ENCODE data around the gene CDC14B. TPM values are rescaled to one million over a fixed set of nuclear protein-coding genes. Genes with fewer than 3 reads are reported as not detected.

Gene CDC14B
- total RNA-seq, 5 donors from 2014 or later (not counting 1 experiment from before 2014, with no cell fraction given), result 4.8 to 11.9 (median 7.2) TPM

GRCh38 chr9:96663506-96664120 lies 44.0 kb upstream of the CDC14B start:
- CTCF ChIA-PET, result interaction anchor here in 1 of 2 donors (0.6 kb wide), 1 partner anchor 343 kb away, joined by 4 read pairs; no protein-coding TSS in a partner anchor
- H3K36me3 Mint-ChIP-seq, result no peaks in the 10 kb centered on the region
- WGBS (ENCODE audit: insufficient coverage), result 99% methylated on average over 9 of the region's 20 CpGs
- H3K27ac Mint-ChIP-seq, result no peak overlapping the region
- H3K36me3 ChIP-seq (ENCODE audit: control insufficient read depth in 2 of 2, extremely low read depth in 1 of 2, insufficient read depth in 1 of 2, low read length in 1 of 2), result no peaks in the 10 kb centered on the region
- no peaks in the 10 kb centered on the region for H3K9me3 Mint-ChIP-seq
- no peak overlapping the region for H3K27ac ChIP-seq (ENCODE audit: low read length)
- H3K4me3 ChIP-seq (ENCODE audit: control insufficient read depth in 1 of 2, extremely low read depth in 1 of 2, low read length in 1 of 2), result no peak overlapping the region
- POLR2A ChIA-PET, result interaction anchor here in 1 of 2 donors (0.6 kb wide), 1 partner anchor 14 kb away, joined by 3 read pairs; no protein-coding TSS in a partner anchor
- H3K27me3 ChIP-seq (replicated peaks in 1 of 2; ENCODE audit: control insufficient read depth in 2 of 2, extremely low read depth in 1 of 2, insufficient read depth in 2 of 2, low read length in 1 of 2), result peaks cover 0 to 8% of the 10 kb centered on the region in 2 experiments
- ATAC-seq (replicated peaks in 1 of 4) (no peak), DNase-seq (no peak)
- no peak overlapping the region for H3K4me3 Mint-ChIP-seq
- no peaks in the 10 kb centered on the region for H3K4me1 Mint-ChIP-seq
- no peaks in the 10 kb centered on the region for H3K4me1 ChIP-seq (ENCODE audit: control insufficient read depth in 1 of 2, extremely low read depth in 1 of 2, insufficient read depth in 2 of 2, low read length in 2 of 2)
- no peaks in the 10 kb centered on the region for H3K9me3 ChIP-seq
- H3K27me3 Mint-ChIP-seq, result peaks cover 0 to 16% of the 10 kb centered on the region in 2 donors

DNA sequence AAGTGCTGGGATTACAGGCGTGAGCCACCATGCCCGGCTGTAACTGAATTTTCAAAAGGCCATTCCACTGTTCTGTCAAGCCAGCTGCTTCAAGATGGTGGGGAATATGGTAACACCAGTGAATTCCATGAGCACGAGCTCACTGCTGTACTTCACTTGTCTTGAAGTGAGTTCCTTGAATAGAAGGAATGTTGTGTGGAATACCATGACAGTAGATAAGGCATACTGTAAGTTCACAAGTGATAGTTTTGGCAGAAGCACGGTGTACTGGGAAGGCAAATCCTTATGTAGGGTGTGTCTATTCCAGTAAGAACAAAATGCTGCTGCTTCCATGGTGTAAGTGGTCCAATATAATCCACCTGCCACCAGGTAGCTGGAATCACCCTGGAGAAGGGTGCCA lies 42.1 kb upstream of the CDC14B start:
- Mint-ChIP-seq H3K4me3 (no peak overlapping the region), H3K27me3 (peaks cover 0 to 16% of the 10 kb centered on the region in 2 donors), H3K9me3 (no peaks in the 10 kb centered on the region), H3K4me1 (peaks cover 2 to 6% (median 5%) of the 10 kb centered on the region in 3 donors), H3K27ac (no peak overlapping the region), H3K36me3 (no peaks in the 10 kb centered on the region)
- H3K27me3 ChIP-seq (replicated peaks in 1 of 2; ENCODE audit: control insufficient read depth in 2 of 2, extremely low read depth in 1 of 2, insufficient read depth in 2 of 2, low read length in 1 of 2), result peaks cover 4 to 5% of the 10 kb centered on the region in 2 experiments
- no peaks in the 10 kb centered on the region for H3K9me3 ChIP-seq
- ATAC-seq (replicated peaks in 1 of 4), result no peak
- H3K4me1 ChIP-seq (ENCODE audit: control insufficient read depth in 1 of 2, extremely low read depth in 1 of 2, insufficient read depth in 2 of 2, low read length in 2 of 2), result no peaks in the 10 kb centered on the region
- WGBS (ENCODE audit: insufficient coverage), result 87% methylated on average over 3 of the region's 4 CpGs
- ChIA-PET POLR2A (no interaction called here), CTCF (no interaction called here)
- no peak overlapping the region for H3K4me3 ChIP-seq (ENCODE audit: control insufficient read depth in 1 of 2, extremely low read depth in 1 of 2, low read length in 1 of 2)
- H3K36me3 ChIP-seq (ENCODE audit: control insufficient read depth in 2 of 2, extremely low read depth in 1 of 2, insufficient read depth in 1 of 2, low read length in 1 of 2), result no peaks in the 10 kb centered on the region
- no peak for DNase-seq
- H3K27ac ChIP-seq (ENCODE audit: low read length), result no peak overlapping the region

DNA sequence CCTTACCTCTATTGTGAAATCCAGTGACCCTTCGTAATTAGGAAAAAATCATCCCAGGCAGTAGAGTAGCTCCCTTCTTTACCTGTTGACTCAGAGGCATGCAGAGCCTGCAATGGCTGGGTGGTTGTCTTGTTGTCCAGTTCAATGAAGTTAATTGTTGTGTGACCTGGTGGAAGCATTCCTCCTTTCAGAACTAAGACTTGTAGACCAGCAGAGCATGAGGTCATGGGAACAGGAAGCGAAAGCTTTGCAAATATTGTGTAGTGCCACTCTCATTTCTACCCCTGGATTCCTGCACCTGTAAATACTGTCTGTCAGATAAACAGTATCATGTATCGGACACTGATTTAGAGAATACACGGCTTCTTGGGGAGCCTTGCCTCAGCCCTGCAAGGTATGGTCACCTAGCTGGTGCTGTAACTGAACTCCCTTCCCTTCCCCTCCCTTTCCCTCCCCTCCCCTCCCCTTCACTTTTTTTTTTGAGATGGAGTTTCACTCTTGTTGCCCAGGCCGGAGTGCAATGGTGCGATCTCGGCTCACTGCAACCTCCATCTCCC lies 41.1 kb upstream of the CDC14B start:
- no peaks in the 10 kb centered on the region for H3K36me3 ChIP-seq (ENCODE audit: control insufficient read depth in 2 of 2, extremely low read depth in 1 of 2, insufficient read depth in 1 of 2, low read length in 1 of 2)
- H3K36me3 Mint-ChIP-seq, result no peaks in the 10 kb centered on the region
- H3K27ac ChIP-seq (ENCODE audit: low read length), result no peak overlapping the region
- no peaks in the 10 kb centered on the region for H3K9me3 Mint-ChIP-seq
- DNase-seq, result no peak
- H3K27me3 Mint-ChIP-seq, result peaks cover 0 to 13% of the 10 kb centered on the region in 2 donors
- peaks cover 9 to 10% (median 9%) of the 10 kb centered on the region in 3 donors for H3K4me1 Mint-ChIP-seq
- 94% methylated on average over 4 of the region's 7 CpGs for WGBS (ENCODE audit: insufficient coverage)
- H3K27me3 ChIP-seq (replicated peaks in 1 of 2; ENCODE audit: control insufficient read depth in 2 of 2, extremely low read depth in 1 of 2, insufficient read depth in 2 of 2, low read length in 1 of 2), result peaks cover 4 to 5% of the 10 kb centered on the region in 2 experiments
- H3K9me3 ChIP-seq, result no peaks in the 10 kb centered on the region
- H3K4me1 ChIP-seq (ENCODE audit: control insufficient read depth in 1 of 2, extremely low read depth in 1 of 2, insufficient read depth in 2 of 2, low read length in 2 of 2), result peaks cover under 1 to 7% of the 10 kb centered on the region in 2 experiments
- no peak overlapping the region for H3K4me3 Mint-ChIP-seq
- CTCF ChIA-PET, result no interaction called here
- POLR2A ChIA-PET, result interaction anchor here in 1 of 2 donors (0.7 kb wide), 1 partner anchor 83 kb away, joined by 3 read pairs; no protein-coding TSS in a partner anchor
- ATAC-seq (replicated peaks in 1 of 4), result no peak
- no peak overlapping the region for H3K27ac Mint-ChIP-seq
- no peak overlapping the region for H3K4me3 ChIP-seq (ENCODE audit: control insufficient read depth in 1 of 2, extremely low read depth in 1 of 2, low read length in 1 of 2)

DNA sequence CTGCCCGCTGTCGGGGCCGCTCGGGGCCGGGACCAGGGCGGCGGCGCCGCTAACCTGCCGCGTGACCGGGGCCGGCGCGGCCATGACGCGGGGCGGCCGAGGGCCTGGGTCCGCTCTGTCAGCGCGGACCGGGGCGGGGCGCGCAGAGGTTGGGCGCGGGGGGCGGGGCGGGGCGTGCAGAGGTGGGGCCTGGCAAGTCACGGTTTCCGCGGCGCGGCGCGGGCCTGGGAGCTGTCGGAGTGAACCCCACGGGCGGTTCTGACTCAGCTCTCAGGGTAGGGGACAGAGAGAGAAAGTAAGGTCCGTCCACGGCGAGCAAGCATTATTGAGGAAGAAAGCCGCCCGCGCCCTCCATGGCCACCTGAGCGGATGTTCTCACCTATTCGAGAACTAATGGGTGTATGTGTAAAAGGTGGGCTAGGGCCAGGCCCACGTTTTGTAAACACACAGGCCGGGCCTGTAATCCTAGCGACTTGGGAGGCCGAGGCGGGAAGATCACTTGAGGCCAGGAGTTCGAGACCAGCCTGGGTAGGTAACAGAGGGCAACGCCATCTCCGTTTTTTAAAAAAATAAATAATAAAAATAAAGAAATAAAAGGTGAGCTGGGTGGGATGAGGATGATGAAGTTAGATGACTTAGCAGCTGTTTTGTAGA lies 35.7 kb upstream of the CDC14B start, which contains the start of gene PRXL2C:
TSS of gene PRXL2C (minus strand) at position 120 of the 654 bp plus-strand sequence. CDS start at position 84, 36 bp downstream.
- Mint-ChIP-seq H3K27me3 (no peaks in the 10 kb centered on the region), H3K27ac (peak within 1 kb of the TSS; percentile 90 to 94), H3K9me3 (no peaks in the 10 kb centered on the region), H3K36me3 (no peaks in the 10 kb centered on the region), H3K4me3 (peak within 1 kb of the TSS; percentile 91 to 96 (median 93)), H3K4me1 (peaks cover 25 to 32% (median 32%) of the 10 kb centered on the region in 3 donors)
- Histone ChIP-seq H3K4me1 (ENCODE audit: control insufficient read depth in 1 of 2, extremely low read depth in 1 of 2, insufficient read depth in 2 of 2, low read length in 2 of 2) (peaks cover 5 to 21% of the 10 kb centered on the region in 2 experiments), H3K4me3 (ENCODE audit: control insufficient read depth in 1 of 2, extremely low read depth in 1 of 2, low read length in 1 of 2) (peak within 1 kb of the TSS; percentile 70 to 82), H3K27me3 (replicated peaks in 1 of 2; ENCODE audit: control insufficient read depth in 2 of 2, extremely low read depth in 1 of 2, insufficient read depth in 2 of 2, low read length in 1 of 2) (peaks cover 0 to 4% of the 10 kb centered on the region in 2 experiments), H3K36me3 (ENCODE audit: control insufficient read depth in 2 of 2, extremely low read depth in 1 of 2, insufficient read depth in 1 of 2, low read length in 1 of 2) (peaks cover 0 to 8% of the 10 kb centered on the region in 2 donors), H3K9me3 (no peaks in the 10 kb centered on the region), H3K27ac (ENCODE audit: low read length) (peak within 1 kb of the TSS; percentile 85)
- CTCF ChIA-PET, result interaction anchor here in 1 of 2 donors (0.9 kb wide), 1 partner anchor 329 kb away, joined by 4 read pairs; no protein-coding TSS in a partner anchor
- ATAC-seq (replicated peaks in 1 of 4), result peak; percentile 69 to 90 (median 87)
- under 1% methylated on average over 36 of the region's 57 CpGs for WGBS (ENCODE audit: insufficient coverage)
- DNase-seq, result peak; percentile 55 to 85 (median 74)
- POLR2A ChIA-PET, result interaction anchor here in 1 of 2 donors (0.6 to 1.5 kb wide), 5 partner anchors 11 to 978 kb away, joined by 3 to 5 read pairs (median 3); partner anchors contain the start of genes NCBP1 and TSTD2

DNA sequence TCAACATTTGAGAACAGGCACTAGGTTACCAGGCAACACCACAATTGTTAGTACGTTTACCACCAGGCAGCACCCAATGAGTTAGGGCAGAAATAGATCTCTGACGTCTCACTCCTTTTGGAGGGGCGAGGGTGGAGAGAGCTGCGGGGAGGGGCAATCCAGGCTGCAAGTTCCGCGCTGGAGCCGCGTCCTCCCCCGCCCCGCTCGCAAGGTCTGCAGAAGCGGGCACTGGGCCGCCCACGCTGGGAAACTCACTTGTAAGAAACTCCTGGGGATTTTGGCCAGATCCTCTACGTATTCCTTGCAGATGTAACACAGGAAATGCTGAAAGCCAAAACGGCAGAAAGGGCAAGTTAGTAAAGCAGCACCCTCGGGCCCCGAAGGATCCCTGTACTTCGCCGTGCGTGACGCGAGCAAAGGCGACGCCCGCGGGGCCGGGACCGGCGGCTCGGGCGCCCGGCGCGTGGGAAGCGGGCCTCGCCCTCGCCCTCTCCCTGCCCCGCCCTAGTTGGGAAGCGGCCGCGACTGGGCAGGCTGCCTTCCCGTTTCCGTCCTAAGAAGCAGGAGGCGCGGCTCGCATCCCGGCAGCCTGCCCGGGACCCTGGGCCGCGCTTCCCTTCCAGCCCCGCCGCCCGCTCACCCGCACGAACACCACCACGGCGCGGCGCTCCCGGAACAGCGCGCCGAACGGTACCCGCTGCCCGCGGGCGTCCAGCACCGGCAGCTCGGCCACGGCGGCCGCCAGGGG lies 35.0 kb upstream of the CDC14B start:
- H3K36me3 ChIP-seq (ENCODE audit: control insufficient read depth in 2 of 2, extremely low read depth in 1 of 2, insufficient read depth in 1 of 2, low read length in 1 of 2), result peaks cover 0 to 15% of the 10 kb centered on the region in 2 donors
- Mint-ChIP-seq H3K4me1 (peaks cover 25 to 32% (median 32%) of the 10 kb centered on the region in 3 donors), H3K27me3 (no peaks in the 10 kb centered on the region), H3K27ac (peak overlapping the region; percentile 69 to 87), H3K9me3 (no peaks in the 10 kb centered on the region), H3K36me3 (peaks cover 5% of the 10 kb centered on the region), H3K4me3 (peak overlapping the region; percentile 86 to 96 (median 90))
- H3K4me3 ChIP-seq (ENCODE audit: control insufficient read depth in 1 of 2, extremely low read depth in 1 of 2, low read length in 1 of 2), result peak overlapping the region; percentile 59 to 82
- ChIA-PET CTCF (interaction anchor here in 1 of 2 donors (0.6 to 1.3 kb wide), 5 partner anchors 37 to 328 kb away, joined by 3 to 4 read pairs (median 3); partner anchors contain the start of gene HABP4), POLR2A (interaction anchor here (0.6 to 1.5 kb wide), 5 partner anchors 12 to 1268 kb away, joined by 3 to 5 read pairs (median 3); partner anchors contain the start of genes NCBP1 (in 1 of the 2) and TSTD2 (in 1 of the 2))
- ATAC-seq (replicated peaks in 1 of 4) (peak; percentile 67 to 88 (median 68)), DNase-seq (peak; percentile 18 to 91 (median 82))
- peaks cover 0 to 4% of the 10 kb centered on the region in 2 experiments for H3K27me3 ChIP-seq (replicated peaks in 1 of 2; ENCODE audit: control insufficient read depth in 2 of 2, extremely low read depth in 1 of 2, insufficient read depth in 2 of 2, low read length in 1 of 2)
- H3K27ac ChIP-seq (ENCODE audit: low read length), result peak overlapping the region; percentile 81
- peaks cover 5 to 21% of the 10 kb centered on the region in 2 experiments for H3K4me1 ChIP-seq (ENCODE audit: control insufficient read depth in 1 of 2, extremely low read depth in 1 of 2, insufficient read depth in 2 of 2, low read length in 2 of 2)
- WGBS (ENCODE audit: insufficient coverage), result under 1% methylated on average over 70 of the region's 74 CpGs
- H3K9me3 ChIP-seq, result no peaks in the 10 kb centered on the region

Measured in T-cell (primary cell).